Loucy (cell line): ENCODE results near the gene IER2.

Source experiments
- EZH2phosphoT487 ChIP-seq: fragments of 200-600 bp; IDR thresholded peaks from 2 replicates; pipeline ENCODE4 v1.6.1; 2018; ENCODE audit warnings: antibody characterized with exemption, mild to moderate bottlenecking, moderate library complexity, borderline replicate concordance
- TF ChIP-seq, protein P1 (sequence below): fragments of 200-600 bp; sonication (generic); conservative IDR thresholded peaks from 2 replicates; pipeline ENCODE4 v1.5.1; 2014; ENCODE audit warnings: mild to moderate bottlenecking, antibody characterized with exemption, low read length

DNA sequence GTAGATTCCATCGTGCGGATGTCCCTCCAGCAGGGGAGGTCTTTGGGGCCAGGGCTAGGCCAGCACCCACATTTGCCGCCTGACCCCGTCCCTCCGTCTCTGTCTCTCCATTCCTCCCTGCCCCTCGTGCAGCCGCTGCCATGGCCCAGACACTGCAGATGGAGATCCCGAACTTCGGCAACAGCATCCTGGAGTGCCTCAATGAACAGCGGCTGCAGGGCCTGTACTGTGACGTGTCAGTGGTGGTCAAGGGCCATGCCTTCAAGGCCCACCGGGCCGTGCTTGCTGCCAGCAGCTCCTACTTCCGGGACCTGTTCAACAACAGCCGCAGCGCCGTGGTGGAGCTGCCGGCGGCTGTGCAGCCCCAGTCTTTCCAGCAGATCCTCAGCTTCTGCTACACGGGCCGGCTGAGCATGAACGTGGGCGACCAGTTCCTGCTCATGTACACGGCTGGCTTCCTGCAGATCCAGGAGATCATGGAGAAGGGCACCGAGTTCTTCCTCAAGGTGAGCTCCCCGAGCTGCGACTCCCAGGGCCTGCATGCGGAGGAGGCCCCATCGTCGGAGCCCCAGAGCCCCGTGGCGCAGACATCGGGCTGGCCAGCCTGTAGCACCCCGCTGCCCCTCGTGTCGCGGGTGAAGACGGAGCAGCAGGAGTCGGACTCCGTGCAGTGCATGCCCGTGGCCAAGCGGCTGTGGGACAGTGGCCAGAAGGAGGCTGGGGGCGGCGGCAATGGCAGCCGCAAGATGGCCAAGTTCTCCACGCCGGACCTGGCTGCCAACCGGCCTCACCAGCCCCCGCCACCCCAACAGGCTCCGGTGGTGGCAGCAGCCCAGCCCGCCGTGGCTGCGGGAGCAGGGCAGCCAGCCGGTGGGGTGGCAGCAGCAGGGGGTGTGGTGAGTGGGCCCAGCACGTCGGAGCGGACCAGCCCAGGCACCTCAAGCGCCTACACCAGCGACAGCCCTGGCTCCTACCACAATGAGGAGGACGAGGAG is 14.8 kb upstream of the IER2 start:
- TF ChIP-seq, protein P1, sequence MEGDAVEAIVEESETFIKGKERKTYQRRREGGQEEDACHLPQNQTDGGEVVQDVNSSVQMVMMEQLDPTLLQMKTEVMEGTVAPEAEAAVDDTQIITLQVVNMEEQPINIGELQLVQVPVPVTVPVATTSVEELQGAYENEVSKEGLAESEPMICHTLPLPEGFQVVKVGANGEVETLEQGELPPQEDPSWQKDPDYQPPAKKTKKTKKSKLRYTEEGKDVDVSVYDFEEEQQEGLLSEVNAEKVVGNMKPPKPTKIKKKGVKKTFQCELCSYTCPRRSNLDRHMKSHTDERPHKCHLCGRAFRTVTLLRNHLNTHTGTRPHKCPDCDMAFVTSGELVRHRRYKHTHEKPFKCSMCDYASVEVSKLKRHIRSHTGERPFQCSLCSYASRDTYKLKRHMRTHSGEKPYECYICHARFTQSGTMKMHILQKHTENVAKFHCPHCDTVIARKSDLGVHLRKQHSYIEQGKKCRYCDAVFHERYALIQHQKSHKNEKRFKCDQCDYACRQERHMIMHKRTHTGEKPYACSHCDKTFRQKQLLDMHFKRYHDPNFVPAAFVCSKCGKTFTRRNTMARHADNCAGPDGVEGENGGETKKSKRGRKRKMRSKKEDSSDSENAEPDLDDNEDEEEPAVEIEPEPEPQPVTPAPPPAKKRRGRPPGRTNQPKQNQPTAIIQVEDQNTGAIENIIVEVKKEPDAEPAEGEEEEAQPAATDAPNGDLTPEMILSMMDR: no peak
- TF ChIP-seq EZH2phosphoT487: no peak
